ENCODE data around the gene UBE2L6.

The UBE2L6 gene

DNA sequence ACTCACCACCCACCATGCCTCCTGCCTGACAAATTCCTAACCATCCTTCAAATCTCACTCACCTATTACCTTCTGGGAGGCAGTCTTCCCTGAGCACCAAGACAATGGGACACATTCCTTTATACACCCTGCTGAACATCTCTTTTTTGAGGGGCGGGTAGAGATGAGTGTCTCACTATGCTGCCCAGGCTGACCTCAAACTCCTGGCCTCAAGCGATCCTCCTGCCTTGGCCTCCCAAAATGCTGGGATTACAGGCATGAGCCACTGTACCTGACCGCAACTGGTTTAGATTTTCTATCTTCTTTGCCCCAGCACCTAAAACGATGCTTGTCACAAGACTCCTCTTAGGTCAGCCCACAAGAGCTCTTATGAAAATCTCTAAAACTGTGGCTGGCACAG, 44.1 kb downstream of the UBE2L6 start:
- Histone ChIP-seq H3K27ac (no peak overlapping the region), H3K9me3 (ENCODE audit: severe bottlenecking) (no peaks in the 10 kb centered on the region), H3K27me3 (ENCODE audit: insufficient read depth, low read depth, severe bottlenecking) (no peaks in the 10 kb centered on the region), H3K36me3 (peaks cover 5% of the 10 kb centered on the region; the same call in 1 of the 2 replicates), H3K4me3 (ENCODE audit: low read depth, low read length) (no peak overlapping the region)
- TF ChIP-seq, protein P1, sequence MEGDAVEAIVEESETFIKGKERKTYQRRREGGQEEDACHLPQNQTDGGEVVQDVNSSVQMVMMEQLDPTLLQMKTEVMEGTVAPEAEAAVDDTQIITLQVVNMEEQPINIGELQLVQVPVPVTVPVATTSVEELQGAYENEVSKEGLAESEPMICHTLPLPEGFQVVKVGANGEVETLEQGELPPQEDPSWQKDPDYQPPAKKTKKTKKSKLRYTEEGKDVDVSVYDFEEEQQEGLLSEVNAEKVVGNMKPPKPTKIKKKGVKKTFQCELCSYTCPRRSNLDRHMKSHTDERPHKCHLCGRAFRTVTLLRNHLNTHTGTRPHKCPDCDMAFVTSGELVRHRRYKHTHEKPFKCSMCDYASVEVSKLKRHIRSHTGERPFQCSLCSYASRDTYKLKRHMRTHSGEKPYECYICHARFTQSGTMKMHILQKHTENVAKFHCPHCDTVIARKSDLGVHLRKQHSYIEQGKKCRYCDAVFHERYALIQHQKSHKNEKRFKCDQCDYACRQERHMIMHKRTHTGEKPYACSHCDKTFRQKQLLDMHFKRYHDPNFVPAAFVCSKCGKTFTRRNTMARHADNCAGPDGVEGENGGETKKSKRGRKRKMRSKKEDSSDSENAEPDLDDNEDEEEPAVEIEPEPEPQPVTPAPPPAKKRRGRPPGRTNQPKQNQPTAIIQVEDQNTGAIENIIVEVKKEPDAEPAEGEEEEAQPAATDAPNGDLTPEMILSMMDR (IDR thresholded peaks at IDR 0.05; ENCODE audit: low read depth, low read length): no peak
- DNase-seq: no peak

GRCh38 chr11:57521116-57521515, 46.4 kb downstream of the UBE2L6 start:
- Histone ChIP-seq H3K27me3 (ENCODE audit: insufficient read depth, low read depth, severe bottlenecking) (peaks cover 4% of the 10 kb centered on the region), H3K27ac (no peak overlapping the region), H3K4me3 (ENCODE audit: low read depth, low read length) (no peak overlapping the region), H3K9me3 (ENCODE audit: severe bottlenecking) (no peaks in the 10 kb centered on the region), H3K36me3 (no peaks in the 10 kb centered on the region)
- TF ChIP-seq, protein P1 (IDR thresholded peaks at IDR 0.05; ENCODE audit: low read depth, low read length): no peak
- DNase-seq: no peak

DNA sequence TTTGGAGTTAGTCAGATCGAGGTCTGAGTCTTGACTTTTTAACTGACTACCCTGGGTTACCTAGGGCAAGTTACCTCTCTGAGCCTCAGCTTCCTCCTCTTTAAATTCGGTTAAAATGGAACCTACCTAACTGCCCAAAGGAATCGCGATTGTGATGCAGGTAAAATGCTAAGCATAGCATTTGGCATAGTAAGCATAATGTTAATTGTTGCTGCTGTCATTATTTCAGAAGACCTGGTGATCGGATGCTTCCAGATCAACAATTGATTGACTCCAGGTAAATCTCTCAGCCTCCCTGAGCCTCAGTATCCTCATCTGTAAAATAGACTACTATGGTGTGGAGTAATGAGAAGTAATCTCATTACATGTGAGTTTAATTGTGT, 51.4 kb downstream of the UBE2L6 start:
- Histone ChIP-seq H3K36me3 (no peaks in the 10 kb centered on the region), H3K4me3 (ENCODE audit: low read depth, low read length) (peak overlapping the region; percentile 78), H3K27me3 (ENCODE audit: insufficient read depth, low read depth, severe bottlenecking) (peaks cover 20% of the 10 kb centered on the region), H3K9me3 (ENCODE audit: severe bottlenecking) (no peaks in the 10 kb centered on the region), H3K27ac (no peak overlapping the region)
- TF ChIP-seq, protein P1 (IDR thresholded peaks at IDR 0.05; ENCODE audit: low read depth, low read length): no peak
- DNase-seq: no peak

DNA sequence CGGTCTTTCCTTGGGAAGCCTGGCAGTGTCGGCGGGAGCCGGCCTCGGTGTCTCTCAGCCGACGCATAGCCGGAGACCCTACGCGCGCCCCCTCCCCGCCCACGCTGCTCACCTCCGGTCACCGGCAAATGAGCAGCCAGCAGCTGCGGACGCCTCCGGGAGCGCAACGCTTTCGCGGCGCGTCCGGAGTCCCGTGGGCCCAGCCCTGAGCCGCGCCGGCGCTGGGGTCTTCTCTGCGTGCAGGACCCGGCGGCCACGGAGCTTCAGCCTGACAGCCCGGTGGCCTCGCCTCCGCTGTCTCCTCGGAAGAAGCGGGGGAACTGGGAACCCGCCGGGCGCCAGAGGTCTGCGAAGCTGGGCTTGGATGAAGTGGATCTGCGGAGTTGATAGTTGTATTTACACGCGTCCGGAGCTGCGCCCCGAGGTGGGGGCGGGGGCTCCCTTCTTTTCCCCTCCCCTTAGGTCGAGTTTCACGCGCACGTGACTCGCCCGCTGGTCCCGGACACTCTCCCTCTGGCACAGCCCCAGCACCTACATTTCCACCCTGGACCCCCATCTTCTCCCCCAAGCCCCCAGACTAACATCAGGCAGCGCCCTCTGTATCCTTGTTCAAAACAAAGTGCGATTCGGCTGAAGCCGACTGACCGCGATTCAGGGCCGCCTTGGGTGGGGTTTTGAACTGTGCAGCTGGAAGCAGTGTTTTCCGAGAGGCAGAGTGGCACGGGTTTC, 52.0 kb downstream of the UBE2L6 start, which contains the start of gene SLC43A1:
TSS of gene SLC43A1 (minus strand) at position 371 of the 729 bp plus-strand sequence. CDS start 1,591 bp downstream, outside the sequence.
- Histone ChIP-seq H3K36me3 (no peaks in the 10 kb centered on the region), H3K27me3 (ENCODE audit: insufficient read depth, low read depth, severe bottlenecking) (peaks cover 20% of the 10 kb centered on the region), H3K4me3 (ENCODE audit: low read depth, low read length) (peak within 1 kb of the TSS; percentile 78), H3K27ac (no peak within 1 kb of the TSS), H3K9me3 (ENCODE audit: severe bottlenecking) (no peaks in the 10 kb centered on the region)
- TF ChIP-seq, protein P1 (IDR thresholded peaks at IDR 0.05; ENCODE audit: low read depth, low read length): no peak
- no peak for DNase-seq

DNA sequence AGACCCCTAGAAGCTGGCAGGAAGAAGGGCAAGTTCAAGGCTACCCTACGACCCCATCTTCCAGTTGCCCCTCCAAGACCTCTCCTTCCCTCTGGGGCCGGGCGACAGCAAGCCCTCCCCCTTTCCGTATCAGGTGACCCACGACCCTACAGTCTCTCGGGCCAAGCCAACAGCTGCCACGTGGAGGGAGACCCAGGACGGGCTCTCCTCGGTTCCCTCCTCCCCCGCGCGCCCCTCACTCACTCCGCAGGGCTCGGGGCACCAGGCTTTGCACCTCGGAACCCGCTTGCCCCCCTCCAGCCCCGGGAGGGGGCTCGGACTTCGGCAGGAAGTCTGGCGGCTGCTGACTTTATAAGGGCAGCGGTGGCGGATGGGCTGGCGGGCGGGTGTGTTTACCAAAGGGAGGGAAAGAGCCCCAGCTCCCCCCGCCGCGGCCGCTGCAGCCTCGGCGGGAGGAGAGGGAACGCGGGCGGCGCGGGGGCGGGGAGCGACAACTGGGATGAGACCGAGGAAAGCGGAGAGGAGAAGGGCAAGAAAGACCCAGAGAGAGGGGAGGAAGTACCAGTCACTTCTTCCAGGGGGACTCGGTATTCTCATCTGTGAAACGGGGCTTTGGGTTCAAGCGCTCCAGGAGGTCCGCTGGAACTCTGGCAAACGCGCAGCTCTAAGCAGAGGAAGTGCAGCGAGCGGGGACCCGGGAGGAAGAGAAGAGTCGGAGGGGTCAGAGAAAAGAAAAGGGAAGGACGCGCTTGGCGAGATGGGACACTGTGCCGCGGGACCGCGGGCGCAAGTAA, 52.7 kb downstream of the UBE2L6 start:
- Histone ChIP-seq H3K36me3 (no peaks in the 10 kb centered on the region), H3K4me3 (ENCODE audit: low read depth, low read length) (peak overlapping the region; percentile 78), H3K9me3 (ENCODE audit: severe bottlenecking) (no peaks in the 10 kb centered on the region), H3K27ac (no peak overlapping the region), H3K27me3 (ENCODE audit: insufficient read depth, low read depth, severe bottlenecking) (peaks cover 20% of the 10 kb centered on the region)
- DNase-seq: no peak
- TF ChIP-seq, protein P1 (IDR thresholded peaks at IDR 0.05; ENCODE audit: low read depth, low read length): no peak

Measured in WERI-Rb-1 (cell line).